NB4 (cell line): Measurements from ENCODE around the gene CAB39.

Source experiments
- CTCF ChIP-seq: IDR thresholded peaks from one replicate; pipeline ENCODE4 v1.5.1; 2012; ENCODE audit warnings: low read depth, low read length
- POLR2A ChIP-seq: IDR thresholded peaks from 2 replicates; pipeline ENCODE4 v1.6.1; 2011; ENCODE audit warnings: mild to moderate bottlenecking; ENCODE audit not compliant: insufficient read length; ENCODE audit errors: extremely low read depth

- no peak for TF ChIP-seq POLR2A
- no peak for TF ChIP-seq CTCF
Observed at GRCh38 chr2:230846360-230846759, 133.7 kb downstream of the CAB39 start.
